Colon (tissue), 2 donors: ENCODE data around the gene NR6A1.

Experiments
- FAIRE-seq: peaks from 2 replicates; lab custom pipeline; 2012; peaks lifted over from hg19 to GRCh38; lab: Jason Lieb, UNC
- donor health status: control.
- donor health status: control.

Gene NR6A1

DNA sequence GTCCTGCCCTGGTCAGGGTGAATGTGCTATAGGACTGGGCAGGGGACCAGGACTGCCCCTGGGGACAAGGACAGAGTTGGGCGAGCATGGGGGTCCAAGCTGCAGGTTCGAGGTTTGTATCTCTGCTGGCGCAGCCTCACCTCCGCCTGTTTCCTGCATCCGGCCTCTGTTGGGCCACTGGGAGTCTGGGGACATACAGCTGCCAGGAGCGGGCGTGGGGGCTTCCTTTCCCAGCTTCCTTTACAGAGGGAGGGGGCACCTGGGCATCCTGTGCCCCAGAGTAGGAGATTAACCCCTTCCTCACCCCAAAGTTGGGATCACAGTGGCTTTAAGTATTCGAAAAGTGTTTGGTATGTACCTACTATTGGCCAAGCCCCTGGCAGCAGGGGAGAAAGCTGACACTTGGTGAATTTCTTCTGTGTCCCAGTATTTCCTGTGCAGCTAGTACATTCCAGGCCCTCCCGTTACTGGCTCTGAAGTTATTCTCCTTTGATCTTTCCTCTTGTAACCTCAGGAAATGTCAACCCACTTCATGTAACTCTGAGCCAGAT, 24.8 kb upstream of the NR6A1 start:
- no peak for FAIRE-seq

DNA sequence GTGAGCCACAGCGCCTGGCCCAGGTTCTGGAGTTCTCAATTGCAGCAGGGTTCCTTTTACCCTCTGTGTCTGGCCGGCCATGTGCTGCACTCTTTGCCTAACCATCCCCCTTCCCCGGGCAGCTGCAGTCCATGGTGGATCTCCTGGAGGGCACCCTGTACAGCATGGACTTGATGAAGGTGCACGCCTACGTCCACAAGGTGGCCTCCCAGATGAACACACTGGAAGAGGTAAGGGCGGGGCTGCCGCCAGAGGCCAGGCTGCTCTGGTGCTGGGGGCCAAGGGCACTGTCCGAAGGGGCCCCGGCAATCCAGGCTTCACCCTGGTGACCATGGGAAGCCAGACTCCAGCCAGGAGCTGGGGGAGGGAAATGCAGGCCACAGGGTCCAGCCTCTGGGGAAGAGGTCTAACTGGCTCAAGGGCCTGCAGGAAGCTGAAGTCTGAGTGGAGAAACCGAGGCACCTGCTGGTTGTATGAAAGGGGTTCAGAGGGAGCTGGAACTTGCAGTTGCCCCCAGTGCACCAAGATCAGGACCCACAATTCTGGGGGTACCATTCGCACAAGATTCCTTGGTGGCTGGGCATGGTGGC, 23.9 kb upstream of the NR6A1 start:
- no peak for FAIRE-seq

DNA sequence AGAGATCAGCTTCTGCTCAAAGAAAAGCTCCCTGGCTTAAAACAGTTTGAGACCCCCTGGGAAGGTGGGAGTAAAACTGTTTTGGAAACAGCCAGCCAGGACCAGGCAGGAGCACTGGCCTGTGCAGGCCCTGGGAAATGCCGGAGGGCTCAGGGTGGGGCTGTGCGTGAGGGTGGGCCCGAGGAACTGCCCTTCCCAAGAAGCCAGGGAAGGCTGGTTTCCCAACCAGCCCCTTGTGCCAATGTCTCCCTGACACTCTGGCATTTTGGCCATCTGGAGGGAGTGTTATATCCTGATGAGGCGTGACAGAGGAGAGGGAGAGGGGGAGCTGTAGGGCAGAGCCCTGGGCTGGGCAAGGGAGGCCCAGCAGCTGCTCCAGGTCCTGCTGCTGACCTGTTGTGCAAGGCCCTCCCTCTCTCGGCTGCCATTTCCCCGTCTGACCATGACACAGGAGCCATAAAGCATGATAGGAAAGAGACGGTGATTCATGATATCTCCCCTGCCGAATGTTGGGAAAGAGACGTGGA, 22.0 kb upstream of the NR6A1 start:
- no peak for FAIRE-seq

DNA sequence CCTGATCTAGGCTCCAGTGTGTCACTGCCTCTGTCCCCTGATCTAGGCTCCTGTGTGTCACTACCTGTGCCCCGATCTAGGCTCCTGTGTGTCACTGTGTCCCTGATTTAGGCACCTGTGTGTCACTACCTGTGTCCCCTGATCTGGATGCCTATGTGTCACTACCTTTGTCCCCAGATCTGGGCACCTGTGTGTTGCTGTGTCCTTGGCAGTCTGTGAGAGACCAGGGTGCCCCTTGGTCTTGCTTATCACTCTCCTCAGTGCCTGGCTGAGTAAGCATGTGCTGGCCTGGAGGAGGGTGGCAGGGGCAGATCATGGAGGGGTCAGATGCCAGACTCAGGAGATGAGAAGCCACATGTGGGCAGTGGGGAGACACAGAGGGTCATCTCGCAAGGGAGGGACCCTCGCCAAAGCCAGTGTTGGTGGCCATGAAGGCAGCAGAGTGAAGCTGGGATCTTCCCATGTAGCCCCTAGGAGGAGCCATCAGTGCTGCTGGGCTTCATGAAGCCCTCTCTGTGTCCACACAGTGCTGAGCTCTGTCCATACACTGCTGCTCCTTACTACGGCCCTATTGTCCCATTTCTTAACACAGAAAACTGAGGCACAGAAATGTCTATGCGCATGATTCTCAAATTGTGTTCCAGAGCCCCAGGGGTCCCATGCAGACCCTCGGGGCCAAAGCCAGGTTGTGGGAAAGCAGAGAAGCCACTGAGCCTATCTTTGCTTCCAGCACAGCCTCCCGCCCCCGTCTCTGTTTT, 21.3 kb upstream of the NR6A1 start:
- FAIRE-seq: no peak

DNA sequence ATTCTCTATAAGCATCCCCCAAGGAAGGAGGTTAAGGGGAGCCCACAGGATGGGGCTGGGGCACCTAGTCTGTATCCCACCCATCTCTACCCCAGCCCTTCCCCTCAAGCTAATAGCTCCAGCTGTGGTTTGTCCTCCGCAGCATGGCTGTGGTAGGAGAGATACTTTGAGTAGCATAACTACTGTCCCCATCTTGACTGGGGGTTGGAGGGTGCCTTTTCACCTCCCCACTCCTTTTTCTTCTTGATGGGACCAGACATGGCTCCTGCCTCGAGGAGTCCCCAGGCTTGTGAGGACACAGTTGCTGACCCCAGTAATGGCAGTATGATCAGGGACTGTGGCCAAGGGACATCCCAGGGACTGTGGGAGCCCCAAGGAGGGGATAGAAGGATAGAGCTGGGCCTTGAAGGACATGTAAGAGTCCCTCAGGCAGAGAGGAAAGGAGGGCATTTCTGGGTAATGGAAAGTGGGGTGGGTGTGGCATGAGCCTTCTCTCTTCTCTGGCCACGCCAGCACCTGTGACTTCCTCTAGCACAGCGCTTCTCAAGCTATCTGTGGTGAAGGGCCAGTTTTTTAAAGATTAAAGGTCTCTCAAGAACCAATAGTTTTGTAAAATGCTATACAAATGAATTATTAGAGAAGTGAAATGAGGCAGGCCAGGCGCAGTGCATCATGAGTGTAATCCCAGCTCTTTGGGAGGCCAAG, 19.8 kb upstream of the NR6A1 start:
- FAIRE-seq: no peak

DNA sequence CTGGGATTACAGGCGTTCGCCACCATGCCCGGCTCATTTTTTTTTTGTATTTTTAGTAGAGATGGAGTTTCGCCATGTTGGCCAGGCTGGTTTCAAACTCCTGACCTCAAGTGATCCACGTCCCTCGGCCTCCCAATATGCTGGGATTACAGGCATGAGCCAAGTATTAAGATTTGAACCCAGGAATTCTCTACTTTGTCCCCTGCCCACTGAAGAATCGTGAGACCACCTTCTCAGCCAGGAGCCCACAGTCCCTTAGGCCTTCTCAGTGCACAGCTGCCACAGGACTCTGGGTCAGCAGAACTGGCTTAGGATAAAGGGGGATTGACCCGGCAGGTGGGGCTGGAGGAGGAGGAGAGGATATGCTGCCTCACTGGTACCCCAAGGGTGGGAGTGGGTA, 19.2 kb upstream of the NR6A1 start:
- no peak for FAIRE-seq

DNA sequence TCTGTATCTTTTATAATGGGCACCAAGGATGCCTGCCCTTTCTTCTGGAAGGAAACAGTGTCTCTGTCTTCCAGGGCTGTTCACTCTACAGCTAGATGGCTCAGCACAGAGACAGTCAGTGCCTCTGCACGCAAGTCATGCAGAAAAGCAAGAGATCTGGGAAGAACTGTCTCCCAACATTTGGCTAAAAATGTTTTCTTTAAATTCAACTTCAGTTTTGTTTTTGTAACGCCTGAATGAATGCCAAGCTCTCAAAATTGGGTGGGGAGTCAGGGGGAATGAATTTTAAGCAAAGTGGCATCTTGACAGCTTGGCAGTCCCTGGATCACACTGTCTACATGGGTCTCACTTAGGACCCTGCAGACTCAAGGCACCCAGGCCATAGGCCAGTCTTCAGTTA, 18.4 kb upstream of the NR6A1 start:
- no peak for FAIRE-seq

DNA sequence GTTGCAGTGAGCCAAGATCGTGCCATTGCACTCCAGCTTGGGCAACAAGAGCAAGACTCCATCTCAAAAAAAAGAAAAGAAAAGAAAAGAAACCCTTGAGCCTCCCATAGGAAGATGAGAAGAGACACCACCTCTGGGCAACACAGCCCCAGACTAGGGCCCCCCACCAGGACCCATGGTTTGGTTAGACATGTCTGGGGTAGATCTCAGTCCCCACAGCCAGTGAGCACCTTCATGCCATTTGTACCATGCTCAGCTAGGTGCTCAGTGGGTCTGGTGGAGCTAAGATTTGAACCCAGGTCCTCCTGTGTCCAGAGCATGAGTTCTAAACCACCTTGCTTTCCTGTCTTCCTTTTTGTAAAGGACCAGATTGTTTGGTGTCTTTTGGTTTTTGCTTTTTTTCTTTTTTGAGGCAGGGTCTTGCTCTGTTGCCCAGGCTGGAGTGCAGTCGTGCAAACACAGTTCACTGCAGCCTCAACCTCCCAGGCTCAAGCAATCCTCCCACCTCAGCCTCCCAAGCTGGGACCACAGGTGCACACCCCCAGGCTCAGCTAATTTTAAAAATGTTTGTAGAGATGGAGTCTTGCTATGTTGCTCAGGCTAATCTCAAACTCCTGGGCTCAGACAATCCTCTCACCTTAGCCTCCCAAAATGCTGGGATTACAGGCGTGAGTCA, 17.6 kb upstream of the NR6A1 start:
- no peak for FAIRE-seq

DNA sequence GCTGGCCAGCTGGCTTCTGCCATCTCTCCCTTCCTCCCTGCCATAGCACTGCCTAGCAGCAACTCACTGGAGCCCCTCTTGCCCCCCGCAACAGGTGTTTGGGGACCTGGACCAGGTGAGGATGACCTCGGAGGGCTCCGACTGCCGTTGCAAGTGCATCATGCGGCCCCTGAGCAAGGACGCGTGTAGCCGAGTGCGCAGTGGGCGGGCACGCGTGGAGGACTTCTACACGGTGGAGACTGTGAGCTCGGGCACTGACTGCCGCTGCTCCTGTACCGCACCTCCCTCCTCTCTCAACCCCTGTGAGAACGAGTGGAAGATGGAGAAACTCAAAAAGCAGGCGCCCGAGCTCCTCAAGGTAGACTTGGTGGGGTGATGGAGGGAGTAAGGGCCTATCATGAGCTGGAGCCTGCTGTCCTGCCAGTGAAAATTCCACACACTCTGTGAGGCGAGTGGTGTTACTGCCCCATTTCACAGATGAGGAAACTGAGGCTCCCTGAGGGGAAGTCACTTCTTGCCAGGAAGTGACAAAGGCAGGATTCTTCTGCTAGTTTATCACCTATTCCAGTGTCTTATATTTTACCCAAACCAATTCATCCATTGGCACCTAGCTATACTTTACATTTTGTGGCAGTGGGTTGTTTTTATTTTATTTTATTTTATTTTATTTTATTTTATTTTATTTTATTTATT, 15.9 kb upstream of the NR6A1 start:
- FAIRE-seq: no peak

DNA sequence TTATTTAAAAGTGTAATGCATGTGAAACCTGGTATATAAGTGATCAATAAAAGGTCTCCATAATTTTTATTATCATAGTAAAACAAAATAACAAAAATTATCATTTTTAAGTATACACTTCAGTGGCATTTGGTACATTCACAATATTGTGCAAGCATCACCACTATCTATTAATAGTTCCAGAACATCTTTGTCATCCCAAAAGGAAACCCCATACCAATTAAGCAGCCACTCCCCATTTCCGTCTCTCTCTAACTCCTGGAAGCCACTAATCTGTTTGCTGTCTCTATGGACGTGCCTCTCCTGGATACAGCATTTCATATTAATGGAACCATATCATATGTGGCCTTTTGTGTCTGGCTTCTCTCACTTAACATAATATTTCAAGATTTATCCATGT, 13.4 kb upstream of the NR6A1 start:
- FAIRE-seq: no peak

DNA sequence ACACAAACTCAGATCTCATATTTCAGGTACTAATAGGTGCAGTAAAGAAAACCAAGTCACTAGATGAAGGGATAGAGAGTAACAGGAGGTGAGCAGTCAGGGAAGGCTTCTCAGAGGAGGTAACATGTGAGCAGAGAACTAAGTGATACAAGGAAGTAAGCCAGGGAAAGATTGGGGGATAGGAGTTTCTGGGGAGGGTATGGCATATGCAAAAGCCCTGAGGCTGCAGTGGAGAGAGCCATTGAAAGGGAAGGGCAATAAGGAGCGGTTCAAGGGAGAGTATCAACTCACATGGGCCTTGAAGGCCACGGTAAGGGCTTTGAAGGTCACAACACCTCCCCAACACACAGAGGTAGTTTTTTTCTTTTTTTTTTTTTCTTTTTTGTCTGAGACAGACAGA, 12.7 kb upstream of the NR6A1 start:
- FAIRE-seq: no peak

DNA sequence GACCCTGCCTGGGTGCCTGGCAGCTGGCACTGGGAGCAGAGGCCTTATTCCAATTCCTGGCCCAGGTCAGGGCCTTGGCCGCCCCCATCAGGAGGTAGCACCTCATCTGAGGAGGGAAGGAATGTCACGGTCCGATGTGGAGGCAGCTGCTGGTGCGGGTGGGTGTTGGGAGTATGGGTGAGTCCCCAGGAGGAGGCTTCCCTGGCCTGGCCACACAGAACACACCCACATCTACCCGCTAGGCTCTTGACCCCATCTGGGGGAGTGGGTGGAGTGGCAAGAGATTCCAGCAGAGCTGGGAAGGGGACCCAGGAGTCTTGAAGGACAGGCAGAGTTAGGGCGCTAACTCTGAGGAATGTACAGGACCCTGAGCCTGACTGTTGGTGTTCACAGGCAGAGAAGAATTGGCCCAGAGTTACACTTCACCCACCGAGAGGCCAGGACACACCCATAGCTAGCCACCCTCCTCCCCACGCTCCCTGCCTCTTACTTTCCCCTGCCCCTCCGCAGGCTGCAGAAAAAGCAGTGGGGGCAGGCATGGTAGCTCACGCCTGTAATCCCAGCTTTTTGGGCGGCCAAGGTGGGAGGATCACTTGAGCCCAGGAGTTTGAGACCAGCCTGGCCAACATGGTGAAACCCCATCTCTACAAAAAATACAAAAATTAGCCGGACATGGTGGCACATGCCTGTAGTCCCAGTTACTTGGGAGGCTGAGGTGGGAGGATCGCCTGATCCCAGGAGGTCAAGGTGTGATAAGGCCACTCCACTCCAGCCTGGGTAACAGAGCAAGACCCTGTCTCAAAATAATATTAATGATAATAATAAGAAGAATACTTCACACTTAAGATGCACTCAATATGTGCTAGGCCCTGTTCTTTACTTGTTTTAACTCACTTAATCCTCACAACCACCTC, 11.8 kb upstream of the NR6A1 start:
- FAIRE-seq: no peak

DNA sequence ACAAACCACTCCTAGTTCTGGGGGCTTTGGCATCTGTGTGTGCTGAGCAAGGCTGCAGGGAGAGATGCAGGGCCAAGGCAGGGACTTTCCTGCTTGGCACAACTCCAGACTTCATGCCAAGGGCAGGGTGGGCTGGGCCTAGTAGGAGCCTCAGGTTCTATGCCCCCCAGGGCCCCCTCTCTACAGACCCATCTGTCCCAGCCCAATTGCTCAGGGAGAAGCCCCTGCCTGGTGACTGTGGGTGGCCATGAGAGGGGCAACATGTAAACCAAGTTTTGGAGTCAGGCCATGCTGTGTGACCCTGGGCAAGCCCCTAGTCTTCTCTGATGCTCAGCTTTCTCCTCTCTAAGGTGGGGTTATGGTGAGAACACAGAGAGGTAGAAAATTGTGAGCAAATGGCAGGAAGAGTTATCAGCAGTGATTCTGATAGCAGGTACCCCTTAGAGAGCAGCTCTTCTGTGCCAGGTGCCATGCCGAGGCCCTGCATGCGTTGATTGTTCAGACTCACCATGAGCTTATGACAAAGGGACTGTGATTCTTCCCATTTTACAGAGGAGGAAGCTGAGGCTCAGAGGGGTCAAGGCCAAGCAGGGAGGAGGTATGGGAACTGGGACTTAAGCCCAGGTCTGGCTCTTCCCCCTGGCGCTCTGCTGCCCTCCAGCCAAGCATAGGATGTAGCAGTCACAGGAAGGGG, 11.0 kb upstream of the NR6A1 start:
- no peak for FAIRE-seq

DNA sequence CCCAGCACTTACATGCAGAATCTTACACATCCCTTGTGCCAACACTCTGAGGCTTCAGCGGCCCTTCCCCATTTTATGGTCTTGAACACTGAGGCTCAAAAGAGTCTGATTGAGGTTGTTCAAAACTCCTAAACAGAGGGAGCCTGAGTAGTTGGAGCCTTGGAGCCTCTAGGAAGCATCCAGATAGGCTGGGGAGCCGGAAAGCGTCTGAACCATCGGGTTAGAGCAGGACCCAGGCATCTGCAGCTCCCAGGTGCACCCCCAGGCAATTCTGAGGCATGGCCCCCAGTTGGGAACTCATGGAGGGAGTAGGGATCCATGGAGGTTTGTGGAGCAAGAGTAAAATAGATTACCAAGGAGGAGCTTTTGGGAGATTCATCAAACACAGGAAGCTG, 9.6 kb upstream of the NR6A1 start:
- FAIRE-seq: no peak

DNA sequence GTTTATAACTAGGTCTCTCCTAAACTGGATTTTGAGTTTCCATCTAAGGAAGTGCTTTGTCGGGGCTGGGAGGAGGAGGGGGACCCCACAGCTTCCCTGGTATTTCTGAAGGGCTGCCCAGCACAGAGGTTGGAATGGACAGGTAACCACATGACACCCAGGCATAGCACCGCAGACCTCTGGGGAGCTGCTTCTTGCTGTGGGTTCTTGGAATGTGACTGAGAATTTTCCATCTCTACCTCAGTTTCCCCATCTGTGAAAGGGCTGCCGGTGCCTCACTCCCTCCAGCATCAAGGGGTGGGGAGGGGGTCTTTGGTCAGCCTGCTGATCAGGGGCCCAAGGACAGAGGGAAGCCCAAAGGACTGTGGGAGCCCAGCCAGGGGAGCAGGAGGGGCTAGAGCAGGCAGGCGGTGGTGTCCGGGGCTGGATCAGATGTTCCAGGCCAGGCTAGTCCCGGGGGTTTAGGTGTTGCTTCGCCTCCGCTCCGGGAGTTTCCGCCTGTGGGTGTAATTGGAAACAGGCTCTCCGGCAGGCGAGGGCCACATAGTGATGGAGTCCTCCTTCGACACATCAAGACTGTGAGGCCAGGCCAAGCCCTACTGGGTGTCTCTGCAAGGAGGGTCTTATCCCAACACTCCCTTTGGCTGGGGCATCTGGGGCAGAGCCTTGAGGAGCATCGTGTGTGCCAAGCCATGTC, 9.1 kb upstream of the NR6A1 start:
- FAIRE-seq: no peak

DNA sequence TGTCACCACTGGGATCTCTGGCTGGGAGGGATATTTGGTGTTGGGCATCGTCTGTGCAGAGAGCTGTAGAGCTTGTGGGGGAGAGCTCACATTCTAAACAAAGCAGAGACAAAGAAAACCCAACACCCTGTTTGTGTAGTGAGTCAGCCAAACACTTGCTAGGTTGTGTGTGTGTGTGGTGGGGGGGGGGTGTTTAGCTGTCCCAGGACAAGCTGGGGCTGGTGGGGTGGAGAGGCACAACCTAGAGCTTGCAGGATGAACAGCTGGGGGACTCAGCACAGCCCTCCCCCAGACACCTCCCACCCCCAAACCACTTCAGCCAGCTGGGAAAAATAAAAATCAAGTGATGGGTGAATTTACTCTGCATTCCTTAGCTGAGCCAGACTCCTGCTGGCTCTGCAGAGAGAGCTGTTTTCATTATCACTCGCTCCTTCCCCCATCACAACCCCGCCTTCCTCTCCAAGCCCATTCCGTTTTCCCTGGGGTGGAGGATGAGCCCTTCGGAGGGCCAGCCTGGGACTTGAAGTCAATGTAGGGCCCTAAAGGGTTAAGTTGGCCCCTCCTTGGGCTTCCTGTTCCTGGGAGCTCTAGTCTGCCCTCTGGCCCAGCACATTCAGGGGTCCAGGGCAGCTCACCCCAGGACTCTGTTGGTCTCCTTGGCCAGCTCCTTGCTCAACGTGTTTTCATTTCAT, 8.4 kb upstream of the NR6A1 start:
- FAIRE-seq: no peak

DNA sequence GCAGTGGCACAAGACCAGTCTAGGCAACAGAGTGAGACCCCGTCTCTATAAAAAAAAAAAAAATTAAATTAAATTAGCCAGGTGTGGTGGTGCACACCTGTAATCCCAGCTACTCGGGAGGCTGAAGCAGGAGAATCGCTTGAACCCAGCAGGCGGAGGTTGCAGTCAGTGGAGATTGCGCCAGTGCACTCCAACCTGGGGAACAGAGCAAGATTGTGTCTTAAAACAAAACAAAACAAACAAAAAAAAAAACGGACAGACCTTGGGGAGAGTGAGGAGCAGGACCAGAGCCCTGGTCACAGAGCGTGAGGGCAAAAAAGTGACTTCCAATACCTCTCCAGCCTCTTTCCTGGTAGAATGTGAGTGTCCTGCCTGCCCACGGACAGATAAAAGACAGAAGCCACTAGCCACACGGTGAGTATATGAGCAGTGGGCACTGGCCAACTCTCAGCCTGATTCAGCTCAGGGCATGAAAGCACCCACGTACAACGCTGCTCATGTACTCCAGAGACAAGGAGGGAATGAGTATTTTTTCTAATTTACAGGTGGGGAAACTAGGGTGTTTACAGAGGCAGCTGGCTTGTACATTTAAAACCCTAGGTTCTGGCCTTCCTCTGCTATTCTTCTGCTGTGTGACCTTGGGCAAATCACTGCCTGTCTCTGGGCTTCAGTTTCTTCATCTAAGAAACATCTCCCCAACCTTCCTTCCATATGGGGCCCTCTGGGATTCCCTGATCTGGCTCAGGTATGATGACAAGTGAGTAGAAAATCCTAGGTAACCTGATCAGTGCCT, 7.7 kb upstream of the NR6A1 start:
- FAIRE-seq: no peak
